ENCODE measurements around the gene ZNF423.

ZNF423 gene

DNA sequence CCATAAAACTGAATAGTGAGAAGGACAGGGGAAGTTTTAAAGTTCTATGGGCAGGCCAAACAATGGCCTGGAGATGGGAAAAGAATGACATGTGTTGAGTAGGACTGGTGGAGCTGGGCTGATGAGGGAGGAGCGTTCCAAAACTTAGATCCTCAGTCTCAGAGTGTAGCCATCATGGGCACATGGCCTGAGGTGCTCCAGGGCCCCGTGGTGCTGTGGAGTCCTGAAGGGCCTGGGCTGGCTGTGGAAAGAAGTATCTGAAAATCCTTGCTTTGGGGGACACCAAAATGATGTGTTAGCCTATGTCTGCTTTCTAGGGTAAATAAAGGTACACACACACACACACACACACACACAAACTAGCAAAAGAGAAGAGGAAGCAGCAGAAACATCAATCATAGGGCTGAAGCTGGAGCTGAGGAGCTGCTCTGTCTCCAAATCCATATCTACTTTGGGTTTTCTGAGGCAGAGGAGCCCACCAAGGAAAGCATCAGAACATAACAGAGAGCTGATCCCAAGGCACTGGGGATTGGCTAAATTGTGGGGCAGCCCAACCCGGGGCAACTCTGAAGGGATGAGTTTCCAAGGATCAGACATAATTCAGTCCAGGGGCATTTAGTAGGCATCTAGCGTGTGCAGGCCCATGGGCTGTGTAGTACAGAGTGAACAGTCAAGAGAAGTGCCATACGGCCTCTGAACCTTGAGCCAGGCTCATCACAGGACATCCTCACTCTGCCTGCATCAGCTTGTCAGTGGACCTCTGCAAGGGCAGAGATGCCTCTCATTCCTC, 397.1 kb downstream of the ZNF423 start:
- no peak for DNase-seq (ENCODE audit: low spot score)

DNA sequence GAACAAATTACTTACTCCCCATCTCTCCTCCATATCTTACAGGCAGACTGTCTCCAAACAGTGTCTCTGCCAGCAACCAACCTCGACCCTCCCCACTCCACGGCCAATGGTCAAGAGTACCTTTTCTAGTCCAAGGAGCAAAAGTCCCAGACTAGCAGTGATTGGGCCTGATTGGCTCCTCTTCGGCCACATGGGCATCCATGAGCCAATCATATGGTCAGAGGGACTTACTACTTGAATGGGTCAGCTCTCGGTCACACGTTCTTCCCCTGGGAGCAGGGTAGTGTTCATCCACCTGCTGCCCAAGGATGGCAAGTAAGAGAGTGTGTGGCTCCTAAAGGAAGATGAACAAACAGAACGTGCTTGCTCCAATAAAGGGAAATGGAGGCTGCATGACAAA, 397.7 kb downstream of the ZNF423 start:
- no peak for DNase-seq (ENCODE audit: low spot score)

DNA sequence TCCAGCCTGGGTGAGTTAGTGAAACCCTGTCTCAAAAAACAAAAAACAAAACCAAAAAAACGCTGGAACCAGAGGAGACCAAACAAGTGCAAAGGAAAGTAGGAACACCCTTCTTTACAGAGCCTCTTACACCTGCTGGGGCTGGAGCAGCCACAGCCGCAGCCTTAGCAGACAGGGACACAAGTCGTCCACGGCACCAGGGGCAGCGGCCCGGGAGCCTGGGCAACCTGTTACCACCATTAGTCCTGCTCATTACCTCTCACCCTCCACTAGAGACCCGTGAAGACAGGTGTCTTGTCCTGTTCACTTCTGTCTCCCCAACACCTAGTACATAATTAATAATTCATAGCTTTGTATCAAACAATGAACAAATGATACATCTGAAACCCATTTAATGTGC, 398.7 kb downstream of the ZNF423 start:
- no peak for DNase-seq (ENCODE audit: low spot score)

DNA sequence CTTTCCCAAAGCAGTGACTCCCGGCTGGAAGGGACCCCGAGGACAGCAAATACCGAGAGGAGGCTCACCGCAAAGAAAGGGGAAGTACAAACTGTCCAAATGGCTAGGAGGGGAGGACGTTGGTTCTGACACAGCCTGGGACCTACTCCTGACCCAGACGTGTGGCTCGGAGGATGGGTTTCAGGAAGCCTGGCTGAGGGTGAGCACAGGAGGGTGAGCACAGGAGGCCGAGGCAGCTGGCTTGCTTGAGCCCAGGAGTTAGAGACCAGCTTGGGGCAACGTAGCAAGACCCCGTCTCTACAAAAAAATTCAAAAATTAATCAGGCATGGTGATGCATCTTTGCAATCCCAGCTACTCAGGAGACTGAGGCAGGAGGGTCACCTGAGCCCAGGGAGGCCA, 399.1 kb downstream of the ZNF423 start:
- DNase-seq (ENCODE audit: low spot score) = no peak

DNA sequence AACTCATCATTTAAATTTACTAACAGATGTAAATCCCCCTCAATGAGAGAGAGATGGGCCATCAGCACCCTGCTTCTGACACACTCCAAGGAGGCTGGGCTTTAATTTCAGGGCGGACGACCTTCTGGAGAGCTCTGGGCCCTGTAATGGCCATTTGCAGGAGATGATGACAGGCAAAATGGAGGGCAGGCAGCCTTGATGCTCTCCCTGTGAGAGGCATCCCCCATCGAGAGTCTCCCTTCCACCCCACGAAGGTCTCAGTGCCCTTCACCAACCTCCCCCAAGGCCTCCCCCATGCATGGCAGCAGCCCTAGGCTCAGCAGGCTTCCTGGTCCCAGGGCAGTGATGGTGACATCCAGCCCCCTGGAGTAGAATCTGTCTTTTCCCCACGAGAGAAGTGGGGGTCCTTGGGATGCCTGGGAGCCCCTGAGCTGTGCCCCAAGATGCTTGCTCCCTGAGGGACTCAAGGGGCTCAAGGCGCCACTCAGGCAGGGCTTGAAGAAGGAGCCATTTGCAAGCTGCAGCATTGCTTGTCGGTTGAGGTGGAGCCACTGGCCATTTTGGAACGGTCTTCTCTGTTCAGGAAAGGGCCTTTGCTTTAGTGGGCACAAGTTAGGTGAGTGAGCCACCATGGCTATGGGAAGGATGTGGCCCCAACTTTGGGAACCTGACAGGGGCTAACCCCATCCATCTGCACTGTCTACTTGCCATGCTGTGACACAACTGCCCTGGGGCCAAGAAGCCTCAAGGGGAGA, 399.7 kb downstream of the ZNF423 start:
- DNase-seq (ENCODE audit: low spot score) = no peak

DNA sequence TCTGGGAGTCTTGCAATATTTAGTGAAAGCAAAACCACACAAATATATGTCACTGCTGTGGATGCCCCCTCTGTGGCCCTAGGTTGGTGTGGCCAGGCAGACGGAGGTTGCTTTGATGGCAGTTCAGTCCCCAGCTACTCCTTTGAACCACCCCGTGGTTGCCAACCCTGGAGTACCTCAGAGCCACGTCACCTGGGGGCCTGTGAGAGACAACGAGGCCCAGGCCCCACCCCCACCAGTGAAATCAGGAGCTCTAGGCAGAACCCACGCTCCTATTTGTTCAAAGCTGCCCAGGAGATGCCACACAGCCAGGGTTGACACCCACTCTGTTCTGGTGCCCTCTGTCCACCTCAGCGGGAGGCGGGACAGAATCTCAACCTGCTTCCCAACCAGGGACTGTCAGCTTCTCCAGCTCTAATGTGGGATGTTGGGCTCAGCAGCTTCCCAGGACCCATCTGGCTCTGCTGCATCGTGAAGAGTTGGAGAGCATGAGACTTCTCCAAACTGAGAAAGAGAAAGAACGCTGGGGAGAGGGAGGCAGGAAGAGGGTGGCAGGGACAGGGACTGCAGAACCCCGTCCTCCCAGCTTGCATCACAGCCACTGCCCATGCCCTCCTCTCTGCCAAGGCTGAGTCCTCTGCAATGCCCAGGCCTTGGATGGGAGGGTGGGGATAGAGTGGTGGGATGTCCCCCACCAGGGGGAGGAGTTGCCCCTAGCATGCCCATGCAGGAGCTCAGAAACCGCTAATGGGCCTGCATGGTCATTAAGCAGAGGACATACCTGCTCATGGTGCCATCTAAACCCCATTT, 400.5 kb downstream of the ZNF423 start:
- no peak for DNase-seq (ENCODE audit: low spot score)

DNA sequence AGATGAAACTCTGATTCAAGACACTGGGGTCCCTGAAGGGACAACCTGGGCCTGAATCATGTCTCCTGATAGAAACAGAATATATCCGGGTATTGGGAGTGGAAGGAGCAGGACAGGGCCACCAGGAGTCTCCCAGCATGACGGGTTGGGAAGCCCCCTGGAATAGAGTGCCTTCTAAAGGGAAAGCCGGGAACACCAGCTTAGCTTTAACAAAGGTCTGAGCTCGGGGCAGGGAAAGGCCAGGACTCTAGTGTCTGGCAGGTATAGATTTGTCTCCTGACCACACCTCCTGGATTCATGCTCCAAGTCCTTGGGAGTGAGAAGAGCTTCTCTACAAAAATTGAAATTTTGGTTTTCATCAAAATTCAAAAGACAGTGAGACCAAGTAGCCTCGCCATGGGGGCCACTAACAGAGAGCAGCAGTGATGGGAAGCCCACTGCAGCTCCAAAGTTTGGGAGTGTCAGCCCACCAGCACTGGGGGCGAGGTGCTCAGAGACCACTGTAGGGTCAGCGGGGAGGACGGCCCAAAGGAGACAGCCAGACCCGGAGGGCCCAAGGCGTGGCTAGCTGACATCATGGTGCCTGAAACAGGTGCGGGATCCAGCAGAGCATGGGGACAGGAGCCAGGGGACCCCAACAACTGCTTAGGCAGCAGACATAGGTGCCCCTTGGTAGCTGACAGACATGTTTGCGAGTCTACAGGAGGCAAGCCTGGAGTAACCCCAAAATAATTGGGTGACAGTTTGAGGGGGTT, 401.3 kb downstream of the ZNF423 start:
- no peak for DNase-seq (ENCODE audit: low spot score)

DNA sequence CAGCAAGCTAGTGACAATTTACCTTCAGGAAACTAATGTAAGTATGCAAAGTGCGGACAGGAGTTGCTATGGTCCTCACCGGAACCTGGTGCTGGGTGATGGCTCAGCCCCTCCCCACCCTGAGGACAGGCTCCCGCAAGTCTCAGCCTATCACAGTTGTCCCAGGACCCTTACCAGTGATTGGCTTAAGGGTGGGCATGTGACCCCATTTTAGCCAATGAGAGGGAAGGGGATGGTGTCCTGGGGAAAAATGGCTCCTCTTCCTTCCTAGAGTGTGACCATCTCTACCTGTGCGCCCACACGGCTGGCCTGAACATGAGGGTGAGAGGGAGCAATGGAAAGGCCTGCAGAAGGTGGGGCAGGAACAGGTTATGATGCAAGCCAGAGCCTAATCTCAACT, 401.9 kb downstream of the ZNF423 start:
- DNase-seq (ENCODE audit: low spot score) = no peak

DNA sequence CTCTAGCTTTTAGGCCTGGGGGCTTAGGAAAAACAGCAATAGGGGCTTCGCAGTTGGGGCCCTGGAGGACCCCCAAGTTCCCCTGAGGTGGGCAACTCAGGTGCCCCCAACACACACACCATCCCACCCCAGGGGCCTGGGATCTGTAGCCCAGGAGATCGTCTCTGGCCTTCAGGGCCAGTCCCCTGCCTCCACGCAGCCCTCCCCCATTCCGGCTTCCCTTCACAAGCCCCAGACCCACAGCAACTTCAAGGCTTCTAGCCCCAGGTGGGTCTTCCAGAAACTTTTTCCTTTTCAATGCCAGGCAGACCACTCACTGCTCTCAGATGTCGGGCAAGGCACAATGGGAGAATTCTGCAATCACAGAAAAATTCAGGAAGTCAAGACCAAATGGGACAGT, 402.9 kb downstream of the ZNF423 start:
- DNase-seq (ENCODE audit: low spot score) = no peak

DNA sequence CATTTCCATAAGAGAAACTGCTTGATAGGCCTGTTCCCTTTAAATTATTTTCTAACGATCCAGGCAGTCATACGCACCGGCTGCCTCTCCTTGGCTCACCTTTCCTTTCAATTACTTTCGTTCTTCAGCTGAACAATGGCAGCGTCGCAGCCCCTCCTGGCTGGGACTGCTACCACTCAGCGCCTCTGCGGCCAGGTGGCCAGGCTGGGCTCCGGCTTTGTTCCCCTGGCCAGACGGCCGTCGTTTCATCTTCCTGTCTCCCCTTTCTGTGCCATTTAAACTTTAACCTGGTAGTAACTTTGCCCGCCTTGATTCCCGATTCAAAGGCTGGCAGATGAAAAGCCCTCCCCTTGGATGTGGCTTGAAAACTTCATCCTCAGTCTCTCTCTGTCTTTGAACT, 403.3 kb downstream of the ZNF423 start:
- no peak for DNase-seq (ENCODE audit: low spot score)

DNA sequence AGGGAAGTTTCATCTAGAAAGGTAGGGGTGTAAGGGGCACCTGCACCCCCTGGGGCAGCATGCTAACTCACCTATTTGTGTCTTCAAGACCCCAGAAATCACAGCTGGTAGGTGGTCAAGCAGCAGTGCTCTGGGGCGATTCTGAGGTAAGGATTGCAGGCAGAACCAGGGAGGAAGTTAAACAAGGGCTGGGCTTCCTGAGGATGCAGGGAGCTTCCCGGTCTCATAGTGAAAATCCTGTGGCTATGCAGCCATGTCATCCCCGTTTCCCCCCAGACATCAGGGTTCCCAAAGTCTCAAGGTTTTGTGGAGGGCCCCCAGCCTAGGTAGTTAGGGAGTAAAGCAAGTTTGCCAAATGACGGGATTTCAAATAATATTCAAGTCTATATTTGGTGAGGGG, 403.8 kb downstream of the ZNF423 start:
- DNase-seq (ENCODE audit: low spot score) = no peak

DNA sequence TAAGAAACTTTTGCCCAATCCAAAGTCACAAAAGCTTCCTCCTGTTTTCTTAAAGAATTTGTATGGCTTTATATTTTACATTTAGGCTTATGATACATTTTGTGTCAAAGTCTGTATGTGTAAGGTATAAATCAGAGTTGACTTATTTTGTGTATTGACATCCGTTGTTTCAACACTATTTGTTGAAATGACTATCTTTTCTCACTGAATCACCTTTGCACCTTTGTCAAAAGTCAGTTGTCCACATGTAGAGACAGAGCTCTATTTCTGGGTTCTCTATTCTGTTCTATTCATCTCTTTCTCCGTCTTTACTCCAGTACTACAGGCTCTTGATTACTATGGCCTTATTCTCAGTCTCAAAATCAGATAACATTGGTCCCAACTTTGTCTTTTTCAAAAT, 409.1 kb downstream of the ZNF423 start:
- DNase-seq (ENCODE audit: low spot score) = no peak

DNA sequence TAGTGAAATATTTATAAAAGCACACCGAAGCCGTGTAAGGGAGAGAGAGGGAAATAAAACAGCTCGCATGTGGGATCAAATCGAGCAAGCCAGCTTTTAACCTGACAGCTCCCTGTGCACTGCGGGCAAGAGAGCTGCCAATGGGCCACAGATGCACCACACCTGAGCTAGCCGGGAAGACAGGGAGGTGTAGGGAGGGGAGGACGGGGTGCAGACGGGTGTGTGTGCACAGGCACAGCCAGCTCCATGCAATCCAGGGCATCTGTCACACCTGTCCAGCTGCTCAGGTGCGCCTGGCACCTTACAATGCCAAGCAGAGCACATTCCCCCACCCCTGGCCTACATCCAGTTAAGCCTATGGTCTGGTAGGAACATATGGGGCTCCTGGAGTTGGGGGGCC, 412.3 kb downstream of the ZNF423 start:
- no peak for DNase-seq (ENCODE audit: low spot score)

DNA sequence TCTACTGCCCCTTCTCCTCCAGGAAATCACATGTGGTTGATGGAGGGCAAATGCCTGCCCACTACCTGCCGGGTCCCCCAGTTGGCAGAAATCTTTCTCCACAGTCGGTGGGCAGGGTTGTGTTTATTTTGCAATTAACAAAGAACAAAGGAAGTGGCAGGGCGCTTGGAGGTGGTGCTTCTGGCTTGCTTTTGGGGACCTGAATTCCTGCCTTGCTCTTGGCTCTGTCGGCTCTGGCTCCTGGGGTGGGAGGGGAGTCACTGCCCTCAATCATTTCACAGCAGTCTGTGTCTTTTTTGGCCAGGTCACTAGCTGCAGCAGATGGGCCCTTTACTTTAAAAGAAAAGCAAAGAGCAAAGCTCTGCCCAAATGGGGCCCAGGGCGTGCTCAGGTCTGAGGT, 413.1 kb downstream of the ZNF423 start:
- no peak for DNase-seq (ENCODE audit: low spot score)

DNA sequence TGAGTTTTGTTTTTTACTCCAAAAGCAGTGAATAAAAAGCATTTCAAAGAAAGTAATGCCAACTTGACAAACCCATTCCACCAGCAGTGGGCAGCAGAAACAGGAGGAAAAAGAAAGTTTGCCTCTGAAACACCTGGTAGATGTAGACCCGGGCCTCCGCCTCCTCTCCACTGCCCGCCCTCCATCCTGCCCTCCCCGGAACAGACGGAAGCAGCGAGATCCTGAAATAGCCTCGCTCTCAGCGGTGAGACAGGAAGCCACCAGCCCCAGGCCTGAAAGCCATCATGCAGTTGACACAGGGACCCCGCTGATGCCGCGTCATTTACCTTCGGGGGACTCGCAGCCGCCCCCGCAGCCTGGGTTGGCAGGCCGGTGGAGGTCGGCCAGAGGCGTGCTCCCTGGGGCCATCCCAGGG, 414.5 kb downstream of the ZNF423 start:
- no peak for DNase-seq (ENCODE audit: low spot score)

DNA sequence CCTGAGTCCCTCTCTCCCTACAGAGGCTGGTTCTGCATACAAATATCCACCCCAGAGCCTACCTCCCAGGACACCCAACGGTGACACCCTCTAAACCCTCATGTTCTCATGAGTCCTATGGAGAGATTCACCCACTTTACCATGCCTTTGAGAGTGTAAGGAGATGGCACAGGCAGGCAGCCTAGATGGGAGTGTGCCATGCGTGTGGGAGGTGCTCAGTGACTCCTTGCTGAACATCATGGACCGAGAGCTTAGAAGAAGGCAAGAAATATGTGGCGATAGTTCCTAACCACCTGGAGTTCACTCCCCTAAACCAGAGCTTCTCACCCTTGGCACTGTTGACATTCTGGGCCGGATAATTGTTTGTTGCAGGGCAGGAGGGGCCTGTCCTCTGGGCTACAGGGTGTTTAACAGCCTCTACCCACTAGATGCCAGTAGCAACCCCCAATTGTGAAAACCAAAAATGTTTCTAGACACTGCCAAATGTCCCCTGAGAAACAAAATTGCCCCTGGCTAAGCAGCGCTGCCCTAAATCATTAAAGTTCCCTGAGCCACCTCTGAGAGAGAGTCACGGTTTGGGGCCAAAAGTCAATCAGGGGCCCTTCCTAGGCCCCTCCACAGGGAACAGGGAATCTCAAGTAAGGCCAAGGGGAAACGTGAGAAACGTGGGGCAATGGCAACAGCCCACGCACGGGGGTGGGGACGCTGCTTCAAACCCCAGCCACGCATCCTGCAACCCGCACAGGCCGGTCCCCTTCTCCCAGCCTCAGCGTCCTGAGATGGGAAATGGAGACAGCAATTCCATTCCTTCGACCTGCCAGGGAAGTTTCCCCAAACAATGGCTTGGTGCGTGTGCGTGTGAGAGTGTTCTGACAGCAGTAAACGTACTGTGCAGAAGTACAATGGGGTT, 415.5 kb downstream of the ZNF423 start:
- DNase-seq (ENCODE audit: low spot score) = no peak

DNA sequence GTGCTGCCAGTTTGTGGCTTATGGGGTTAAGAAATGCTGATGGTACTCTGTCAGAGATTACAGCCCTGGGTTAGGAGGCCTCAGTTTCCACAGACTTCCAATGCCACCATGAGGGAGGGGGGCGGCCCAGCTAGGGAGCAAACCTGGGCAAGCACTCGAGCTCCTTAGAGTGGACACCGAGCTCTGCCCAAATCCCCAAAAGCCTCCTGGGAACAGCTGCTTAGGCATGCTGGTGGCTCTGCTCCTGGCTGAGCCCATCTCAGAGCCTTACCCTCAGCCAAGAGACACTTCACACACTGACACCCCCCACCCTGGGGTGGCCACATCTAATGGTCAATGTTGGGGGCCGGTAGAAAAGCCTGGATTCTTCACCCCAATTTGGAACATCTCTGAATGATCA, 416.2 kb downstream of the ZNF423 start:
- DNase-seq (ENCODE audit: low spot score) = no peak

DNA sequence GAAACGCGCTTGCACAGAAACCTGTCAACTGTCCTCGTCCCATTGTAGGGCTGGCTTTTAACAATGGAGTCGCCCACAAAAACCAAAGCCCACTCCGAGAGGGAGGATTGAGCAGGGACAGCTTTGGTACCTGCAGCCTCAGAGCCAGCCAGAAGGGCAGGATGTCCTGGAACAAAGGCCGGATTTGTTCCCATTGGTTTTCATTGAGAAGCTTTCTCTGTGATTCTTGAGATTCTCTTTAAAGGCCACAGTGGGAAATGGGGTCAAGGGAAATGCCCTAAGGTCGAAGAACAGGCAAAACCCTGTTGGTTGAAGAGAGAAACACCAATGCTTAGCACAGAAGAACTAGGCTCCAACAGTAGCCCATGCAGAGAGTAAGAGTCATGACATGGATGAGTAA, 416.9 kb downstream of the ZNF423 start:
- no peak for DNase-seq (ENCODE audit: low spot score)
